ENCODE results near the gene SIMC1.

DNA sequence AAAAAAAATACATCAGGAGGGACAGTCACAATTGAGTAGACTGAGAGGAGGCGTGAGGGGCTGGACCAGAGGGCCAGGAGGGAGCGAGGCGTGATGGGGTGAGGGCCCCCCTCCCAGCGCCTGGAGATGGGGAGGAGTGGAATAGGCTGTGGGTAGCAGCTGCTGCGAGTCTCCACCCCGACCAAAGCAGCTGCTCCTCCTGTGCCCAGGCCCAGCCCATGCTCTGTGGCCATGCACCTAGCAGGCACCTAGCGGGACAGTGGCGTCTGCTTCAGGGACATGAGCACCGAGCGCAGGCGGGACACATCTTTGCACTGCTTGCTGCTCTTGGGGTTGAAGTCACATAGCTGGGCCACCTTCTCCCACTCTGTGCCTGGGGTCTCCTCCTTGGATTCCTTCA, 154.3 kb downstream of the SIMC1 start:
- TF ChIP-seq, protein P1, sequence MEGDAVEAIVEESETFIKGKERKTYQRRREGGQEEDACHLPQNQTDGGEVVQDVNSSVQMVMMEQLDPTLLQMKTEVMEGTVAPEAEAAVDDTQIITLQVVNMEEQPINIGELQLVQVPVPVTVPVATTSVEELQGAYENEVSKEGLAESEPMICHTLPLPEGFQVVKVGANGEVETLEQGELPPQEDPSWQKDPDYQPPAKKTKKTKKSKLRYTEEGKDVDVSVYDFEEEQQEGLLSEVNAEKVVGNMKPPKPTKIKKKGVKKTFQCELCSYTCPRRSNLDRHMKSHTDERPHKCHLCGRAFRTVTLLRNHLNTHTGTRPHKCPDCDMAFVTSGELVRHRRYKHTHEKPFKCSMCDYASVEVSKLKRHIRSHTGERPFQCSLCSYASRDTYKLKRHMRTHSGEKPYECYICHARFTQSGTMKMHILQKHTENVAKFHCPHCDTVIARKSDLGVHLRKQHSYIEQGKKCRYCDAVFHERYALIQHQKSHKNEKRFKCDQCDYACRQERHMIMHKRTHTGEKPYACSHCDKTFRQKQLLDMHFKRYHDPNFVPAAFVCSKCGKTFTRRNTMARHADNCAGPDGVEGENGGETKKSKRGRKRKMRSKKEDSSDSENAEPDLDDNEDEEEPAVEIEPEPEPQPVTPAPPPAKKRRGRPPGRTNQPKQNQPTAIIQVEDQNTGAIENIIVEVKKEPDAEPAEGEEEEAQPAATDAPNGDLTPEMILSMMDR (IDR thresholded peaks at IDR 0.05), result no peak
- TF ChIP-seq POLR2A (IDR thresholded peaks at IDR 0.05), result no peak
